ENCODE measurements around the gene KCTD10.
"Not testable (repeated sequence)": the region's sequence is repeated elsewhere in the genome, so short reads cannot be mapped to it uniquely, and the experiment has no call there.

The KCTD10 gene

DNA sequence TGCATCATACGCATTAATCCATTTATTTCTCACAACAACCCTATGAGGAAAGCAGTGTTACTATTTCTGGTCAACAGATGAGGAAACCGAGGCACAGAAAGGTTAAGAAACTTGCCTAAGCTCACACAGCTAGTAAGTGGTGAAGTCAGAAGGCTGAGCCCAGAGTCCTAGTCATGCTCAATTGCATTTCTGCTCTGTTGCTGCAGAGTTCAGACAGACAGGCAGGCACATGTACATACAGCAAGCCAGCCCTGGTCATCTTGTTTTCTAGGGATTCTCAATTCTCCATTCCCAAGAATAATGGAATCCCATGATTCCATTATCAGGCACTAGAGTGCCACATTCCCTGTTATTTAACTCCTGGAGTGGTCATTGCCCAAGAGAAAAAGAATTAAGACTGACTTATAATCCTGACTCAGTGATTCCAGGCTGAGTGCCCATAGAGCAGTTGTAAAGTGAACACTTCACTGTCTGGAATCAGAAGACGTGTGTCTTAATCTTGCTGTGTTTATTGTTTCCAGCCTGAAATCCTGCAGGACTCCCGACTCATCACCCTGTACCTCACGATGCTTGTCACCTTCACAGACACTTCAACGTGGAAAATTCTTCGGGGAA is 11.1 kb upstream of the KCTD10 start:
- Mint-ChIP-seq H3K4me1 (ENCODE audit: low read depth) (no peaks in the 10 kb centered on the region), H3K27me3 (no peaks in the 10 kb centered on the region), H3K36me3 (ENCODE audit: low read depth) (peaks cover 94% of the 10 kb centered on the region), H3K4me3 (no peak overlapping the region), H3K9me3 (no peaks in the 10 kb centered on the region), H3K27ac (no peak overlapping the region)
- no peak for DNase-seq

DNA sequence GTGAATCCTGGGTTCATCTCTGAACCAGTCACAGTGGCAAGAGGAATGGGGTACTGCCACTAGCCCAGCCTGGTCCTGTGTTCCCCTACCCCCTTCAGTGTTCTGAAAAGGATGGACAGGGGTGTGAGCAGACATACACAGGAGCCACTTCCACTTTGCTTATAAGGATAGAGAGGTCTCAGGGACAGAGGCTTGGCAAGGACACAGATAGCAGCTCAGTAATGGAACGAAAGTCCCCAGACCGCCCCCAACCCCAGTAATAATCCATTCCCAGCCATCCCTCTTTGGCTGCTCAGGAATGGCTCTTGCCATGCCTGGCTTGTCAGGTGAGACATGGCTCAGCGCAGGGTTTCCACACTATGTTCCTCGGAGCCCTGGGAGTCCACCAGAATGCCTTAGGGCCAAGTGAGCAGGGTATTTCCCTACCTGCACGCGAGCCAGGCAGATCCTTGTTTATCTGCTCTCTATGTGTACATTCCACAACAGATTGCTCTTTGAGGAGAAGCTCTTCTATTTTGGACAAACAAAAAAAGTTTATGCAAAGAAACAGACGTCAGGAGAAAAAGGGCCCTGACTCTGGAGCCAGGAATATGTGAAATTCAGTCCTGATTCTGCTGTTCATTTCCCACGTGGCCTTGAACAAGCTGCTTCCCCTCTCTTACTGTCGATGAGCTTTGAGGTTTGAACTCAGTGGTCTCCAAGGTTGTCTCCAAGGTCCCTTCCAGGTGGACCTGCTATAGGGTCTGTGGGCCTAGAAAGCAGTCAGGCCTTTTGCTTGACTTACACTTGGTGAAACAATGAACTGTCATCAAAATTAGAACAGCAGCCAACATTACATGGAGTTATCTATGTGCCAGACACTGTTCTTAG is 10.3 kb upstream of the KCTD10 start:
- Mint-ChIP-seq H3K4me3 (no peak overlapping the region), H3K36me3 (ENCODE audit: low read depth) (peaks cover 92% of the 10 kb centered on the region), H3K27me3 (no peaks in the 10 kb centered on the region), H3K27ac (no peak overlapping the region), H3K4me1 (ENCODE audit: low read depth) (no peaks in the 10 kb centered on the region), H3K9me3 (no peaks in the 10 kb centered on the region)
- no peak for DNase-seq

GRCh38 chr12:109485201-109485600 is 8.1 kb upstream of the KCTD10 start:
- peaks cover 77% of the 10 kb centered on the region for H3K36me3 Mint-ChIP-seq (ENCODE audit: low read depth)
- H3K9me3 Mint-ChIP-seq = no peaks in the 10 kb centered on the region
- H3K4me1 Mint-ChIP-seq (ENCODE audit: low read depth) = no peaks in the 10 kb centered on the region
- no peaks in the 10 kb centered on the region for H3K27me3 Mint-ChIP-seq
- no peak for DNase-seq
- no peak overlapping the region for H3K27ac Mint-ChIP-seq
- H3K4me3 Mint-ChIP-seq = no peak overlapping the region

DNA sequence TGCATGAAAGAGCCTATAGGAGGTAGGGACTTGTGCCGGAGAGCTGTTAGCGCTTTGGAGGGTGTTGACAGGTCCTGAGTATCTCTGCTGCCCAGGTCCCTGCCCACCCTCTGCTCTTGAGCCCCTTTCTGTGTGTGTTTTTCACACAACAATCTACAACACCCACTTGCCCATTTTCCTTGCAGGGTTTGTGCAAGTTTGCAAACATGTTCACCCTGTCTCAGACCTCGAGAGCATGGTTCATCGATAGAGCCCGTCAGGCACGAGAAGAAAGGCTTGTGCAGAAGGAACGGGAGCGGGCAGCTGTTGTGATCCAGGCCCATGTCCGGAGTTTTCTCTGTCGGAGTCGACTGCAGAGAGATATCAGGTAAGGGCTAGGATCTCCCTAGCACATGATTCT is 6.2 kb upstream of the KCTD10 start:
- DNase-seq = no peak
- Mint-ChIP-seq H3K4me3 (no peak overlapping the region), H3K9me3 (no peaks in the 10 kb centered on the region), H3K36me3 (ENCODE audit: low read depth) (peaks cover 58% of the 10 kb centered on the region), H3K27me3 (no peaks in the 10 kb centered on the region), H3K4me1 (ENCODE audit: low read depth) (peaks cover 14% of the 10 kb centered on the region), H3K27ac (no peak overlapping the region)

- Mint-ChIP-seq H3K27ac (no peak overlapping the region), H3K9me3 (no peaks in the 10 kb centered on the region), H3K4me1 (ENCODE audit: low read depth) (peaks cover 15% of the 10 kb centered on the region), H3K36me3 (ENCODE audit: low read depth) (peaks cover 55% of the 10 kb centered on the region), H3K27me3 (no peaks in the 10 kb centered on the region), H3K4me3 (no peak overlapping the region)
- no peak for DNase-seq
Measured at GRCh38 chr12:109482894-109483293, 5.8 kb upstream of the KCTD10 start.

DNA sequence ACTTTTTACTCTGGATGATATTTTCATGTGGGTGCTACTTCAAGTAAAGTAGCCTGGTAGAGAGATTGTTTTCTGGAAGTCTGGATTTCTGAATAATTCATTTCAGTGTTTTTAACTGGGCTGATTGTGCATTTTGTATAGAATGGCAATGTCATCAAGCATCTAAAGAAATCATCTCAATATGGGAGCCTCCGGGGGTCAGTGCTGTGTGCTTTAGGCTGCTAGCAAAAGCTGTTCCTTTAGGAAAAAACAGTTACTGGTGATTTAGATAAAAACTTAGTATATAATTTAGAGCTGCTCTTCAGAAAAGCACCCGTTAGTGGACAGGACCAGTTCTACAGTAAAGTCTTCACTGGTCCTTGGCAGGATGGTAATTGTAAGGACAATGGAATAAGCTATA is 5.4 kb upstream of the KCTD10 start:
- no peak overlapping the region for H3K27ac Mint-ChIP-seq

DNA sequence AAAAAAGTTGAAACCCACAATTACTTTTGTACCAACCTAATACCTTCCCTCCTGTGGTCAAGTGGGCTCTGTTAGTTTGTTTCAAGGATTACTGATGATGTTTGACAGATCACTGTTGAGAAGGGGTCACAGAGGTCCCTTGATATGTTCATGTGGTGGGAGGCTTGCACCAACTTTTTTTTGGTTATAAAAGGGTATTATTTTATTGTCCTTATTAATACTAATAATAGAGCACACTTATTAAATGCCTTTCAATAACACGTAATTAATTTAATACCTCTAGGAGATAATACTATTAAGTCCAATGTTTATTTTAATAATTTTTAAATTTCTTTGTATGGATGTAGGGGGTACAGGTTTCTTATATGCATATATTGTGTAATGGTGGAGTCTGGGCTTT is 4.8 kb upstream of the KCTD10 start:
- DNase-seq = no peak
- Mint-ChIP-seq H3K27me3 (no peaks in the 10 kb centered on the region), H3K36me3 (ENCODE audit: low read depth) (peaks cover 55% of the 10 kb centered on the region), H3K9me3 (no peaks in the 10 kb centered on the region), H3K4me1 (ENCODE audit: low read depth) (peaks cover 15% of the 10 kb centered on the region), H3K4me3 (no peak overlapping the region), H3K27ac (no peak overlapping the region)

More for the DNA sequence above, 5.4 kb upstream of the KCTD10 start:
- Mint-ChIP-seq H3K27me3 (no peaks in the 10 kb centered on the region), H3K4me1 (ENCODE audit: low read depth) (peaks cover 15% of the 10 kb centered on the region), H3K9me3 (no peaks in the 10 kb centered on the region), H3K4me3 (no peak overlapping the region), H3K36me3 (ENCODE audit: low read depth) (peaks cover 55% of the 10 kb centered on the region)
- no peak for DNase-seq

GRCh38 chr12:109480356-109480755 is 3.3 kb upstream of the KCTD10 start:
- Mint-ChIP-seq H3K9me3 (no peaks in the 10 kb centered on the region), H3K4me1 (ENCODE audit: low read depth) (peaks cover 30% of the 10 kb centered on the region), H3K27me3 (no peaks in the 10 kb centered on the region), H3K4me3 (no peak overlapping the region), H3K27ac (no peak overlapping the region), H3K36me3 (ENCODE audit: low read depth) (peaks cover 46% of the 10 kb centered on the region)
- no peak for DNase-seq

DNA sequence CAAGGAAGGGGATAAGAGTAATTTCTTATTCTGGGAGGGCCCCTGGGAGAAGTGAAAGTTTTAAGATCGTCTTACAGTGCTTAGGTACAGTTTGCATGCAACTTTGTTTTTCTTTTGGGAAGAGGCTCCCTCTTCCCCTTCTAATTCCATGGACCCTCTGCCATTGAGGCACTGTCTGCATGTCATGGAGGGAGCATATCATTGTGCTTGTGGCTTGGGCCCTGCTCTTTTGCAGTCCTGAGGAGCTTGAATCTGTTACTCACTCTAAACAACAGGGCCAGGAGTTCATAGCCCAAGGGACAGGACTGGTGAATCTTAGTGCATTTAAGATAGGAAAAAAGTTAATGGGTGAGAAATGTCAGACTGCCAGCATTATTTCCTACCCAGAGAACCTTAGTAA is 2.7 kb upstream of the KCTD10 start:
- Mint-ChIP-seq H3K36me3 (ENCODE audit: low read depth) (peaks cover 40% of the 10 kb centered on the region), H3K4me1 (ENCODE audit: low read depth) (peaks cover 32% of the 10 kb centered on the region), H3K27me3 (no peaks in the 10 kb centered on the region), H3K27ac (peak overlapping the region; percentile 6), H3K9me3 (no peaks in the 10 kb centered on the region), H3K4me3 (no peak overlapping the region)
- no peak for DNase-seq

DNA sequence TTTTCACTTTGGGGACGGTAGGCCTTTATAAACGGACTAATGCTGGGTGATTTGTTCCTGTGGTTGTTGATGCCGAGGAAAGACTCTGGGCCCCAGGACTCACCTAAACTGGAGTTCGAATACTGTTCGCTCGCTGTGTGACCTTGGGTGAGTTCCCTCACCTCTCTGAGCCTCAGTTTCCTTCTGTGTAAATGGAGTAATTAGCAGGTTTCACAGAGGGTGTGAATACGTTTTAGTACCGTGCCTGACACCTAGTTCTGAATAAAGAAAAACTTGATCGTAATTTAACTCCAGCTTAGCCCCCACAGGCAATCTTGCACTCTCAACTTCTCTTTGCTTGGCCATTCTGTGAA is 839 bp upstream of the KCTD10 start:
- H3K9me3 Mint-ChIP-seq = no peaks in the 10 kb centered on the region
- no peaks in the 10 kb centered on the region for H3K27me3 Mint-ChIP-seq
- H3K4me1 Mint-ChIP-seq (ENCODE audit: low read depth) = peaks cover 37% of the 10 kb centered on the region
- no peak for DNase-seq
- peaks cover 30% of the 10 kb centered on the region for H3K36me3 Mint-ChIP-seq (ENCODE audit: low read depth)
- H3K4me3 Mint-ChIP-seq = peak overlapping the region; percentile 99
- H3K27ac Mint-ChIP-seq = peak overlapping the region; percentile 100

DNA sequence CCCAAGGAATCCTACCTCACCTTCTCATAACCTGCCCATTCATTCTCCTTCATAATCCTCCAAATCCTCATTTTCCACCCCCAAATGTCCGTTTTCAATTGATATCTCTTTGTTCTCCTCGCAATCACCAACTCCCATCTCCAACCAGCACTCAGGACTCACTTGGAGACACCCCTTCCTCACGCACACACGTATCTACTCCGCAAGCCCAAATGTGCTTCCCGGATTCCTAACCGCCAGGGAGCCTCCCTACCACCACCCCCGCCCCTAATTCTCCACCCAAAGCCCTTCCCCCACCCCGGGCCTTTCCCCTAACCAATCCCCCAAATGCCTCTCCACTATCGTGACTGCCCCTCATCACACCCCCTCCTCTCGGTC is 304 bp downstream of the KCTD10 start:
- DNase-seq = no peak
- Mint-ChIP-seq H3K4me1 (ENCODE audit: low read depth) (peaks cover 39% of the 10 kb centered on the region), H3K4me3 (peak overlapping the region; percentile 99), H3K36me3 (ENCODE audit: low read depth) (peaks cover 30% of the 10 kb centered on the region), H3K27me3 (no peaks in the 10 kb centered on the region), H3K9me3 (no peaks in the 10 kb centered on the region), H3K27ac (peak overlapping the region; percentile 100)

GRCh38 chr12:109475993-109476806 is 900 bp downstream of the KCTD10 start:
- no peaks in the 10 kb centered on the region for H3K9me3 Mint-ChIP-seq
- DNase-seq = no peak
- H3K27ac Mint-ChIP-seq = peak overlapping the region; percentile 100
- H3K4me3 Mint-ChIP-seq = peak overlapping the region; percentile 99
- no peaks in the 10 kb centered on the region for H3K27me3 Mint-ChIP-seq
- H3K4me1 Mint-ChIP-seq (ENCODE audit: low read depth) = peaks cover 39% of the 10 kb centered on the region
- H3K36me3 Mint-ChIP-seq (ENCODE audit: low read depth) = peaks cover 29% of the 10 kb centered on the region

GRCh38 chr12:109475121-109475520 is 2.0 kb downstream of the KCTD10 start:
- Mint-ChIP-seq H3K4me1 (ENCODE audit: low read depth) (peaks cover 48% of the 10 kb centered on the region), H3K27ac (no peak overlapping the region), H3K4me3 (peak overlapping the region; percentile 99)

DNA sequence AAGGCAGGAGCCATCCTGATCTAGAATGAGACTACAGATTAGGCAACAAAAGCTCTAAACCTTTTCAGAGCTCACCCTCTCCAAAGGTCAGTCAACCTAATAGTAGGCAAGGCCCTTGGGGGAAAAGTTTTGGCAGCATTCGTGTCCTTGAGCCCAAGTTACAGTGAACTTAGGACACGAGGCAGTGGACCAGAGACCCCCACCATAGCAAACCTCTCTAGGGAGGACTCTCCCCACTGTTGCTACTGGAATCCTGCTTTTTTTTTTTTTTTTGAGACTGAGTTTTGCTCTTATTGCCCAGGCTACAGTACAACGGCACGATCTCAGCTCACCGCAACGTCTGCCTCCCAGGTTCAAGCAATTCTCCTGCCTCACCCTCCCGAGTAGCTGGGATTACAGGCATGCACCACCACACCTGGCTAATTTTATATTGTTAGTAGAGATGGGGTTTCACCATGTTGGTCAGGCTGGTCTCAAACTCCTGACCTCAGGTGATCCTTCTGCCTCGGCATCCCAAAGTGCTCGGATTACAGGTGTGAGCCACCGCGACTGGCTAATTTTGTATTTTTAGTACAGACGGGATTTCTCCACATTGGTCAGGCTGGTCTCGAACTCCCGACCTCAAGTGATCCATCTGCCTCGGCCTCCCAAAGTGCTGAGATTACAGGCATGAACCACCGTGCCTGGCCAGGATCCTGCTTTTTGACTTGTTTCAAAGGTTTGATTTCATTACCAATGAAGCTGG is 3.4 kb downstream of the KCTD10 start:
- H3K9me3 Mint-ChIP-seq, DNase-seq, H3K27ac Mint-ChIP-seq, H3K4me3 Mint-ChIP-seq, H3K27me3 Mint-ChIP-seq: not testable (repeated sequence)
- Mint-ChIP-seq H3K36me3 (ENCODE audit: low read depth) (peaks cover 45% of the 10 kb centered on the region), H3K4me1 (ENCODE audit: low read depth) (peaks cover 42% of the 10 kb centered on the region)

More at GRCh38 chr12:109475121-109475520, 2.0 kb downstream of the KCTD10 start:
- H3K9me3 Mint-ChIP-seq = no peaks in the 10 kb centered on the region
- no peaks in the 10 kb centered on the region for H3K27me3 Mint-ChIP-seq
- no peak for DNase-seq
- H3K36me3 Mint-ChIP-seq (ENCODE audit: low read depth) = peaks cover 32% of the 10 kb centered on the region

Measured in activated T-cell treated with anti-CD3 and anti-CD28 coated beads, Interleukin-2, amount 50 U/mL, for 24 hours (primary cell).